Mammary epithelial cell (primary cell): Measurements from ENCODE around the gene PFDN1.

Experiments used
- CTCF ChIP-seq, 2 donors: IDR thresholded peaks in 1 of 2; conservative IDR thresholded peaks in 1 of 2; 2 replicates each; pipeline ENCODE4 v1.5.1; 2011 to 2012; ENCODE audit warnings: inconsistent platforms in 2 of 2, low read length in 2 of 2, mild to moderate bottlenecking in 2 of 2, control low read depth in 1 of 2, low read depth in 1 of 2; ENCODE audit not compliant: insufficient read depth in 1 of 2; ENCODE audit errors: extremely low read depth in 1 of 2
- EZH2 ChIP-seq: IDR thresholded peaks from 2 replicates; pipeline ENCODE4 v1.6.1; 2012; ENCODE audit warnings: low read length, inconsistent platforms, borderline replicate concordance

GRCh38 chr5:140325486-140325885 is 22.6 kb upstream of the PFDN1 start:
- TF ChIP-seq CTCF (conservative IDR thresholded peaks at IDR 0.05 in 1 of 2, IDR thresholded peaks at IDR 0.05 in 1 of 2; ENCODE audit: extremely low read depth in 1 of 2, insufficient read depth in 1 of 2, low read depth in 1 of 2, low read length in 2 of 2) (no peak), EZH2 (no peak)
